Right lobe of liver (tissue), 6 donors: ENCODE results near the gene MTHFD2L. TPM values are rescaled to one million over a fixed set of nuclear protein-coding genes. Genes with fewer than 3 reads are reported as not detected.

Source experiments
- ATAC-seq, 4 donors: fragments of 200-7000 bp; cut with Tn5 transposase; one replicate each; pipeline ENCODE4 v1.9.1; 2020; ENCODE audit warnings: mild to moderate bottlenecking in 4 of 4, moderate library complexity in 4 of 4
- DNase-seq, 3 donors: peaks; one replicate each; pipeline ENCODE4 v3.0.0-alpha.2; 2020
- H3K27ac ChIP-seq, 3 donors: fragments of 200-600 bp; one replicate each; pipeline ENCODE4 v1.8.0; 2022
- H3K27me3 ChIP-seq, 2 donors: fragments of 200-600 bp; one replicate each; pipeline ENCODE4 v1.8.0; 2022
- H3K36me3 ChIP-seq, 4 donors: fragments of 200-600 bp; sonication (generic) in 1 of 4; one replicate each; pipeline versions ENCODE4 v1.5.1 to v1.8.0; 2017 to 2022; ENCODE audit warnings: control low read depth in 1 of 4
- H3K4me1 ChIP-seq, 4 donors: fragments of 200-600 bp; sonication (generic) in 1 of 4; one replicate each; pipeline versions ENCODE4 v1.5.1 to v1.8.0; 2017 to 2022; ENCODE audit warnings: control low read depth in 1 of 4
- H3K4me3 ChIP-seq, 3 donors: fragments of 200-600 bp; one replicate each; pipeline ENCODE4 v1.8.0; 2022
- H3K9me3 ChIP-seq, 4 donors: fragments of 200-600 bp; sonication (generic) in 1 of 4; one replicate each; pipeline versions ENCODE4 v1.5.1 to v1.8.0; 2017 to 2022; ENCODE audit warnings: control low read depth in 1 of 4
- CTCF ChIP-seq, 4 donors: fragments of 200-600 bp in 3 of 4; fragments of 450-650 bp in 1 of 4; IDR thresholded peaks; one replicate each; pipeline versions ENCODE4 v1.5.1 to v1.8.0; 2016 to 2022; ENCODE audit warnings: antibody characterized with exemption in 4 of 4, mild to moderate bottlenecking in 2 of 4
- POLR2A ChIP-seq: fragments of 450-650 bp; IDR thresholded peaks from one replicate; pipeline ENCODE4 v1.6.1; 2017; ENCODE audit warnings: antibody characterized with exemption, mild to moderate bottlenecking
- WGBS: methylation state at CpG from one replicate; pipeline ENCODE4 v1.1.6; 2018; ENCODE audit warnings: low coverage, low lambda C conversion rate; ENCODE audit not compliant: insufficient coverage; ENCODE audit errors: missing lambda C conversion rate; 5-methylcytosine and 5-hydroxymethylcytosine counted together
- intact Hi-C, 2 donors: fragments of 100-400 bp; cut with DNase I; formaldehyde crosslinking; loops; one replicate each; pipeline versions ENCODE4 v1.11.2 to v1.14.1; 2022
- total RNA-seq, 6 experiments: library from RNA; depleted of rRNA in 2 of 6; stranded (reverse); fragments of >200 nt in 2 of 6; fragmentation: NEBNext Ultra II Directional in 3 of 6; extraction: Animal tissue kit (Norgen Biotek cat#: 25700) in 3 of 6; gene quantifications; one replicate each; pipeline versions ENCODE4 v1.1.0 to v1.2.4, GENCODE V29; 2016 to 2023
- donor health status: DM: no; HTN: yes; CAD: no.
- donor health status: DM: no; HTN: no; CAD: no.
- donor health status: DM: no; HTN: no; CAD: no.
- donor health status: DM: no; HTN: yes; CAD: no.
- donor health status: DM: no; HTN: yes; CAD: no.

Gene MTHFD2L
- total RNA-seq, 6 experiments from 2014 or later, result 18.8 to 45.5 (median 26.5) TPM

- TF ChIP-seq POLR2A (no peak), CTCF (IDR thresholded peaks at IDR 0.05) (no peak)
- H3K9me3 ChIP-seq, result no peaks in the 10 kb centered on the region
- H3K4me3 ChIP-seq, result no peak overlapping the region
- ATAC-seq, result no peak
- H3K27me3 ChIP-seq, result no peaks in the 10 kb centered on the region
- no peaks in the 10 kb centered on the region for H3K4me1 ChIP-seq
- intact Hi-C loops, result no loop called here
- no peak for DNase-seq
- H3K27ac ChIP-seq, result no peak overlapping the region
- 64% methylated on average over 3 of the region's 5 CpGs for WGBS
- H3K36me3 ChIP-seq, result no peaks in the 10 kb centered on the region
Observed at GRCh38 chr4:74173321-74173720, 15.4 kb downstream of the MTHFD2L start.

GRCh38 chr4:74174421-74174820 lies 16.5 kb downstream of the MTHFD2L start:
- WGBS, result 76% methylated on average over 2 of the region's 2 CpGs
- H3K9me3 ChIP-seq, result no peaks in the 10 kb centered on the region
- DNase-seq (no peak), ATAC-seq (no peak)
- TF ChIP-seq CTCF (IDR thresholded peaks at IDR 0.05) (no peak), POLR2A (no peak)
- intact Hi-C loops, result no loop called here
- H3K27ac ChIP-seq, result no peak overlapping the region
- no peaks in the 10 kb centered on the region for H3K4me1 ChIP-seq
- H3K27me3 ChIP-seq, result no peaks in the 10 kb centered on the region
- H3K4me3 ChIP-seq, result no peak overlapping the region
- H3K36me3 ChIP-seq, result no peaks in the 10 kb centered on the region

- TF ChIP-seq POLR2A (no peak), CTCF (IDR thresholded peaks at IDR 0.05) (no peak)
- ATAC-seq (no peak), DNase-seq (no peak)
- WGBS, result 80% methylated on average over 2 of the region's 2 CpGs
- Histone ChIP-seq H3K27ac (no peak overlapping the region), H3K27me3 (no peaks in the 10 kb centered on the region), H3K36me3 (no peaks in the 10 kb centered on the region), H3K4me1 (no peaks in the 10 kb centered on the region), H3K4me3 (no peak overlapping the region), H3K9me3 (no peaks in the 10 kb centered on the region)
- intact Hi-C loops, result no loop called here
Observed at GRCh38 chr4:74174941-74175340, 17.0 kb downstream of the MTHFD2L start.

DNA sequence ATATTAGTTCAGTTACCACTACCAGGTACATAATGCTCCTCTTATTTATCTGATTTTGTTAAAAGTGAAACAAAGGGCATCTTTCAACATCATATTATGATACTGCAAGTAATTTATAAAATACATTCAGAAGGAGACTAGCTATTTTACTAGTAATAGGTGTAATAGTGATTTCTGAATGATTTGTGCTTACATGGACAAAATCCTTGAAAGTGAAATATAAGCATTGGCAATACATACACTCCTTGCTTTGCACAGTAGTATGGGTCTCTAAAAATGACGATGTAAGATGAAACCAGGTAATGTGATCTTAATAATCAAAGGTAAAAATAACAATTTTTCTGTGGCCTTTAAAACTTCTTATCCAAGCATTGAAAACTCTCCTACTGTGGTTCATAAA lies 17.5 kb downstream of the MTHFD2L start:
- Histone ChIP-seq H3K9me3 (no peaks in the 10 kb centered on the region), H3K4me1 (no peaks in the 10 kb centered on the region), H3K4me3 (no peak overlapping the region), H3K27ac (no peak overlapping the region), H3K36me3 (no peaks in the 10 kb centered on the region), H3K27me3 (no peaks in the 10 kb centered on the region)
- ATAC-seq, result no peak
- 85% methylated on average over 1 of the region's 1 CpG for WGBS
- TF ChIP-seq POLR2A (no peak), CTCF (IDR thresholded peaks at IDR 0.05) (no peak)
- DNase-seq, result no peak
- intact Hi-C loops, result no loop called here

DNA sequence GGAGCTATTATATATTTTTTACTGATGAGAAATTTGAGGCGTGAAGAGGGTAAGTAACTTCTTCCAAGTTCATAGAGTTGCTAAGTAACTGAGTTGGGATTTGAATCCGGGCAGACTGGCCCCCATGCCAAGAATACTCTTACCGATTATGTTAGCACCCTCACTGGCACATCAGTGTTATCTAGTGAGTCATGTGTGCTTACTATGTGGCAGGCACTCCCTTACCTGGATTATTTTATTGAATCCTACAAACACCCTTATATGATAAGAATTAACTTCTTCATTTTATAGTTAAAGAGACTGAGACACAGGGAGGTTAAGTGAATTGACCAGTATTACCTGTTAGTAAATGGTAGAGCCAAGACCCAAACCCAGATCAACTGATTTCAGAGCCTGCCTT lies 20.9 kb downstream of the MTHFD2L start:
- DNase-seq, result no peak
- ATAC-seq, result no peak
- Histone ChIP-seq H3K27ac (no peak overlapping the region), H3K36me3 (no peaks in the 10 kb centered on the region), H3K27me3 (no peaks in the 10 kb centered on the region), H3K9me3 (no peaks in the 10 kb centered on the region), H3K4me3 (no peak overlapping the region), H3K4me1 (no peaks in the 10 kb centered on the region)
- WGBS, result 77% methylated on average over 3 of the region's 3 CpGs
- TF ChIP-seq POLR2A (no peak), CTCF (IDR thresholded peaks at IDR 0.05) (no peak)
- intact Hi-C loops, result no loop called here
